ENCODE results near the gene LRFN2.

LRFN2 gene

DNA sequence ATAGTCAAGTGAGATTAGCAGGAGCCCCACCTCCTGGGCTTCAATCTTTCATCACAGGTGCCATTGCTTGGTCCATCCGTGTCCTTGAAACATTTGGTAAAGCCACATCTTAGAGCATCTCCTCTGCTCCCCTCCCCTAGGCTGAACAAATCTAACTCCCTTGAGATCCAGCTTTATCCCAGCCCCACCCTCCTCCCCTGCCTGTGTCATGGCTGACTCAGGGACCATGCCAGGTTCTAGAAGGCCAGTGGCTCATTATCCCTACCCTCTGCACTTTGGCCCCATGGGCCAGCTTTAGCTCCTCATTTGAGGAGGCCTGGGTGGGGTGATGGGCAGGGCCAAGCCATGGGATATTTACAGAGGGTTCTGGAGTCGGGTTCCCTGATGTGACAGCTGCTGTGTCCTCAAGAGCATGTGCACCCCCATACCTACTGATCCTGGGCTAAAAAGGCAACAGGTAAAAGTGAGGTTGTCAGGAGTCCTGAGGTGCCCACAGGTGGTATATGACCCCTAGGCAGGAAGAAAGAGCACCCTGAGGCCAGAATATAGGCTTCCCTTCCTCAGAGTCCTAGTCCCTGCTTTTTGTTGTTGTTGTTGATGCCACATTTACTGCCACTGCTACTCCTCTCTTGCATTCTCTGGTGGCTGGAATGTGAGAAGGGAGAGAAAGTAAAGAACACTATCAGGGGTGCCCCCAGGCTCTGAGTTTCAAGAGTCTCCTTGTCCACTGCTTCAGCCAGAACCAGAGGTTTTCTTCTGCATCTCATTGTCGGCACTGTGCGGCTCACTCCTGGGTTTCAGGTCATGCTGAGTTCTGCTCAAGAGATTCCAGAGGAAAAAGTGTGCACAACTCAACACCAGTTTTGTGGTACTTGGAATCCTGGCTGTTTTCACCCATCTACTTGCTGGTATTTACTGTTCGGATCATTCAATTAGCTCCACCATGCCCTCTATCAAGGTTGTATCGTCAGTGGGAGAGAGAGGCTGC lies 228.4 kb downstream of the LRFN2 start:
- TF ChIP-seq, protein P1, sequence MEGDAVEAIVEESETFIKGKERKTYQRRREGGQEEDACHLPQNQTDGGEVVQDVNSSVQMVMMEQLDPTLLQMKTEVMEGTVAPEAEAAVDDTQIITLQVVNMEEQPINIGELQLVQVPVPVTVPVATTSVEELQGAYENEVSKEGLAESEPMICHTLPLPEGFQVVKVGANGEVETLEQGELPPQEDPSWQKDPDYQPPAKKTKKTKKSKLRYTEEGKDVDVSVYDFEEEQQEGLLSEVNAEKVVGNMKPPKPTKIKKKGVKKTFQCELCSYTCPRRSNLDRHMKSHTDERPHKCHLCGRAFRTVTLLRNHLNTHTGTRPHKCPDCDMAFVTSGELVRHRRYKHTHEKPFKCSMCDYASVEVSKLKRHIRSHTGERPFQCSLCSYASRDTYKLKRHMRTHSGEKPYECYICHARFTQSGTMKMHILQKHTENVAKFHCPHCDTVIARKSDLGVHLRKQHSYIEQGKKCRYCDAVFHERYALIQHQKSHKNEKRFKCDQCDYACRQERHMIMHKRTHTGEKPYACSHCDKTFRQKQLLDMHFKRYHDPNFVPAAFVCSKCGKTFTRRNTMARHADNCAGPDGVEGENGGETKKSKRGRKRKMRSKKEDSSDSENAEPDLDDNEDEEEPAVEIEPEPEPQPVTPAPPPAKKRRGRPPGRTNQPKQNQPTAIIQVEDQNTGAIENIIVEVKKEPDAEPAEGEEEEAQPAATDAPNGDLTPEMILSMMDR (IDR thresholded peaks at IDR 0.05; ENCODE audit: borderline replicate concordance, control extremely low read depth, extremely low read depth, insufficient read depth, missing control alignments), result no peak
- DNase-seq (ENCODE audit: low spot score), result no peak
- in situ Hi-C loops (cut with MboI; ENCODE audit: low sequenced_read_pairs, unreplicated experiment), result no loop called here

- in situ Hi-C loops (cut with MboI; ENCODE audit: low sequenced_read_pairs, unreplicated experiment), result no loop called here
- TF ChIP-seq, protein P1 (IDR thresholded peaks at IDR 0.05; ENCODE audit: borderline replicate concordance, control extremely low read depth, extremely low read depth, insufficient read depth, missing control alignments), result no peak
These were observed 230.8 kb downstream of the LRFN2 start for GRCh38 chr6:40356242-40356910.

GRCh38 chr6:40355532-40355931 lies 231.6 kb downstream of the LRFN2 start:
- in situ Hi-C loops (cut with MboI; ENCODE audit: low sequenced_read_pairs, unreplicated experiment), result no loop called here
- DNase-seq (ENCODE audit: low spot score), result no peak

More at GRCh38 chr6:40356242-40356910, 230.8 kb downstream of the LRFN2 start:
- DNase-seq (ENCODE audit: low spot score), result no peak

GRCh38 chr6:40355066-40355465 lies 232.1 kb downstream of the LRFN2 start:
- in situ Hi-C loops (cut with MboI; ENCODE audit: low sequenced_read_pairs, unreplicated experiment), result no loop called here
- TF ChIP-seq, protein P1 (IDR thresholded peaks at IDR 0.05; ENCODE audit: borderline replicate concordance, control extremely low read depth, extremely low read depth, insufficient read depth, missing control alignments), result no peak
- DNase-seq (ENCODE audit: low spot score), result no peak

More at GRCh38 chr6:40355532-40355931, 231.6 kb downstream of the LRFN2 start:
- TF ChIP-seq, protein P1 (IDR thresholded peaks at IDR 0.05; ENCODE audit: borderline replicate concordance, control extremely low read depth, extremely low read depth, insufficient read depth, missing control alignments), result no peak

DNA sequence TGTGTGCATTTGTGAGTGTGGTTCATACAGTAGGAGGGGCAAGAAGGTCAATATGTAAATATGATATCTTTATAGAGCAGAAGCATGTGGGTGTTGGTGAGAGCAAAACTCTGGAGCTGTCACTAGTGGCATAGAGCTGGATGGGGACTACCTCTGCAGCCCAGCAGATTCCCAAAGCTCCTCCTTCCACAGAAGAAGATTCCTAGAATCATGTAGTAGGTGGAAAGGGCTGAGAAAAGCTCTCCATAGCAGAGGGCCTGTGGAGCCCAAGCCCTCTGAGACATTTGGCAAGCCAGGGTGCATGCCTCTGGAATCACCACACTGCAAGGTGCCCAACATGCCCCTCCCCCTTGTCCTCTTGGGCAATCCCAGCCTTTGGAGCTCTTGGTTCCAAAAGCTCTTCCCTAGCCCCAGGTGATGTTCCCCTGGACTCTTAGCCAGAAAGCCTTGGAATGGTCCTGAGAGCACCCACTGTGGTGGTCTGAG lies 233.2 kb downstream of the LRFN2 start:
- no peak for DNase-seq (ENCODE audit: low spot score)
- in situ Hi-C loops (cut with MboI; ENCODE audit: low sequenced_read_pairs, unreplicated experiment), result no loop called here
- TF ChIP-seq, protein P1 (IDR thresholded peaks at IDR 0.05; ENCODE audit: borderline replicate concordance, control extremely low read depth, extremely low read depth, insufficient read depth, missing control alignments), result no peak

DNA sequence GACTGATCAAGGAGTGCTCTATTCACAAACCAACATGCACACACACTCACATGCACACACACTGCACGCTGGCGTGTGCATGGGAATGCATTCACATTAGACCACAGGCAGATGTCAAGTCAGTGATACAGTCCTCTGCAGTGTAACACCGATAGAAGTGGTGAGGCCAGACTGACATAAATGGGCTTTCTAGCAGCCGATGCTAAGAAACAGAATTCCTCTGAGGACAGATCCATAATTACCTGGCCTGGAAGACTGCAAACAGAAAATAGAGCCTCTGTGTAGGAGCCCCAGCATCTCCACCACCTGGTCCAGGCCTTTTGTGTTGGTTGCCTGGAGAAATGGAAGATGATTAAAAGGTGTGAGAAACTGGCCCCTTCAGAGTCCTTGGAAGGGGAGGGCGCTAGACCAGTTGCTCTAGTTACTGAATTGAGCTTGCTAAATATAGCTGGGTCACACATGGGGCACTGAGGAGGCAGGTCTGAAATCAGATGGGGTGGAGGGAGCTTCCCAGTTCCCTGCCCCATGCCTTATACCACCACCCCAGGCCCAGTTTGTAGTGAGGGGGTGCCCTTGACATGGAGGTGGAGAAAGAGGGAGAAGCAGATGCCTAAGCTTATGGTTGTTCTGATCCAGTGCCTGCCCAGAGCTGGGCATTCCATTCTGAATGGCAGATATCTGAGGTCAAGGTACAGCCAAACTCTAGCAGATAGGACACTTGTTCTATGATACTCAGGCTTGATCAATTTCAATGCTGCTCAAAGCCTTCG lies 233.8 kb downstream of the LRFN2 start:
- TF ChIP-seq, protein P1 (IDR thresholded peaks at IDR 0.05; ENCODE audit: borderline replicate concordance, control extremely low read depth, extremely low read depth, insufficient read depth, missing control alignments), result no peak
- in situ Hi-C loops (cut with MboI; ENCODE audit: low sequenced_read_pairs, unreplicated experiment), result no loop called here
- DNase-seq (ENCODE audit: low spot score), result no peak
